Right lobe of liver (tissue), 6 donors: ENCODE results near the gene ADGRF1. TPM values are rescaled to one million over a fixed set of nuclear protein-coding genes. Genes with fewer than 3 reads are reported as not detected.
"Not testable (repeated sequence)": the region's sequence is repeated elsewhere in the genome, so short reads cannot be mapped to it uniquely, and the experiment has no call there.

Experiments used
- ATAC-seq, 4 donors: fragments of 200-7000 bp; cut with Tn5 transposase; one replicate each; pipeline ENCODE4 v1.9.1; 2020; ENCODE audit warnings: mild to moderate bottlenecking in 4 of 4, moderate library complexity in 4 of 4
- DNase-seq, 3 donors: peaks; one replicate each; pipeline ENCODE4 v3.0.0-alpha.2; 2020
- H3K27ac ChIP-seq, 3 donors: fragments of 200-600 bp; one replicate each; pipeline ENCODE4 v1.8.0; 2022
- H3K27me3 ChIP-seq, 2 donors: fragments of 200-600 bp; one replicate each; pipeline ENCODE4 v1.8.0; 2022
- H3K36me3 ChIP-seq, 4 donors: fragments of 200-600 bp; sonication (generic) in 1 of 4; one replicate each; pipeline versions ENCODE4 v1.5.1 to v1.8.0; 2017 to 2022; ENCODE audit warnings: control low read depth in 1 of 4
- H3K4me1 ChIP-seq, 4 donors: fragments of 200-600 bp; sonication (generic) in 1 of 4; one replicate each; pipeline versions ENCODE4 v1.5.1 to v1.8.0; 2017 to 2022; ENCODE audit warnings: control low read depth in 1 of 4
- H3K4me3 ChIP-seq, 3 donors: fragments of 200-600 bp; one replicate each; pipeline ENCODE4 v1.8.0; 2022
- H3K9me3 ChIP-seq, 4 donors: fragments of 200-600 bp; sonication (generic) in 1 of 4; one replicate each; pipeline versions ENCODE4 v1.5.1 to v1.8.0; 2017 to 2022; ENCODE audit warnings: control low read depth in 1 of 4
- CTCF ChIP-seq, 4 donors: fragments of 200-600 bp in 3 of 4; fragments of 450-650 bp in 1 of 4; IDR thresholded peaks; one replicate each; pipeline versions ENCODE4 v1.5.1 to v1.8.0; 2016 to 2022; ENCODE audit warnings: antibody characterized with exemption in 4 of 4, mild to moderate bottlenecking in 2 of 4
- POLR2A ChIP-seq: fragments of 450-650 bp; IDR thresholded peaks from one replicate; pipeline ENCODE4 v1.6.1; 2017; ENCODE audit warnings: antibody characterized with exemption, mild to moderate bottlenecking
- WGBS: methylation state at CpG from one replicate; pipeline ENCODE4 v1.1.6; 2018; ENCODE audit warnings: low coverage, low lambda C conversion rate; ENCODE audit not compliant: insufficient coverage; ENCODE audit errors: missing lambda C conversion rate; 5-methylcytosine and 5-hydroxymethylcytosine counted together
- intact Hi-C, 2 donors: fragments of 100-400 bp; cut with DNase I; formaldehyde crosslinking; loops; one replicate each; pipeline versions ENCODE4 v1.11.2 to v1.14.1; 2022
- long read RNA-seq: library from polyadenylated mRNA; unstranded; transcript quantifications from one replicate; pipeline ENCODE4 v2.0.0, GENCODE V29; 2019
- total RNA-seq, 6 experiments: library from RNA; depleted of rRNA in 2 of 6; stranded (reverse); fragments of >200 nt in 2 of 6; fragmentation: NEBNext Ultra II Directional in 3 of 6; extraction: Animal tissue kit (Norgen Biotek cat#: 25700) in 3 of 6; gene quantifications; one replicate each; pipeline versions ENCODE4 v1.1.0 to v1.2.4, GENCODE V29; 2016 to 2023
- donor health status: DM: no; HTN: yes; CAD: no.
- donor health status: DM: no; HTN: no; CAD: no.
- donor health status: DM: no; HTN: no; CAD: no.
- donor health status: DM: no; HTN: yes; CAD: no.
- donor health status: DM: no; HTN: yes; CAD: no.

The ADGRF1 gene
- not detected for total RNA-seq
- long read RNA-seq: 0 reads

- intact Hi-C loops: no loop called here
- no peaks in the 10 kb centered on the region for H3K9me3 ChIP-seq
- H3K4me1 ChIP-seq: no peaks in the 10 kb centered on the region
- ATAC-seq (no peak), DNase-seq (no peak)
- no peaks in the 10 kb centered on the region for H3K36me3 ChIP-seq
- WGBS: 40% methylated on average over 2 of the region's 3 CpGs
- no peak for TF ChIP-seq POLR2A
- no peak for TF ChIP-seq CTCF (IDR thresholded peaks at IDR 0.05)
- H3K27me3 ChIP-seq: no peaks in the 10 kb centered on the region
- H3K27ac ChIP-seq: no peak within 1 kb of the TSS
- no peak within 1 kb of the TSS for H3K4me3 ChIP-seq
Observed at GRCh38 chr6:47042275-47042791, at the start of gene ADGRF1. Gene ADGRF1 (minus strand): TSS chr6:47042332. CDS start chr6:47029061, 13,271 bp downstream.

DNA sequence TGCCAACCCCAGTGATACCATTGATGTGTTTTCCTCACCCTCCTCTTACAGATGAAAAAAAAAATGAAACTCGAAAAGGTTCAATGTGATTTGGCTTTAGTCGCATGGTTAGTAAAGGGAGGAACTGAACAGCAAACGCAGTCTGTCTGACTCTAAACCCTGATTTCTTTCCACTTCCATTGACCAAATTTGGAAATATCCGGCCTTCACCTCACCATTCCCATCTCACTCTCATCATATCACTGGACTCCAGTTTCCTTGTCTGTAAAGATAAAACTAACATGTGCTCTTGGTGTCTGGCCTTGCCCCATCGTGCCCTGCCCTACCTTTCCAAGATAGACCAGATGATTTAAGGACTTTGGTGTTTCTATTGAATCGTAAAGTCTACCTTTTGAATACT is 48.7 kb upstream of the ADGRF1 start:
- no peak for ATAC-seq
- intact Hi-C loops: no loop called here
- no peak overlapping the region for H3K4me3 ChIP-seq
- H3K9me3 ChIP-seq: no peaks in the 10 kb centered on the region
- no peaks in the 10 kb centered on the region for H3K36me3 ChIP-seq
- WGBS: 84% methylated on average over 6 of the region's 6 CpGs
- H3K27me3 ChIP-seq: no peaks in the 10 kb centered on the region
- TF ChIP-seq CTCF (IDR thresholded peaks at IDR 0.05): no peak
- TF ChIP-seq POLR2A: no peak
- no peak for DNase-seq
- H3K27ac ChIP-seq: no peak overlapping the region
- H3K4me1 ChIP-seq: no peaks in the 10 kb centered on the region

DNA sequence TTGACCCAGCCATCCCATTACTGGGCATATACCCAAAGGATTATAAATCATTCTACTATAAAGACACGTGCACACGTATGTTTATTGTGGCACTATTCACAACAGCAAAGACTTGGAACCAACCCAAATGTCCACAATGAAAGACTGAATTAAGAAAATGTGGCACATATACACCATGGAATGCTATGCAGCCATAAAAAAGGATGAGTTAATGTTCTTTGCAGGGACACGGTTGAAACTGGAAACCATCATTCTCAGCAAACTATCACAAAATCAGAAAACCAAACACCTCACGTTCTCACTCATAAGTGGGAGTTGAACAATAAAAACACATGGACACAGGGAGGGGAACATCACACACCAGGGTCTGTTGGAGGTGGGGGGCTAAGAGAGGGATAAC is 47.3 kb upstream of the ADGRF1 start:
- intact Hi-C loops, H3K27ac ChIP-seq, H3K4me3 ChIP-seq, DNase-seq, H3K4me1 ChIP-seq, H3K9me3 ChIP-seq, H3K36me3 ChIP-seq, H3K27me3 ChIP-seq, ATAC-seq: not testable (repeated sequence)
- WGBS: 86% methylated on average over 4 of the region's 4 CpGs

DNA sequence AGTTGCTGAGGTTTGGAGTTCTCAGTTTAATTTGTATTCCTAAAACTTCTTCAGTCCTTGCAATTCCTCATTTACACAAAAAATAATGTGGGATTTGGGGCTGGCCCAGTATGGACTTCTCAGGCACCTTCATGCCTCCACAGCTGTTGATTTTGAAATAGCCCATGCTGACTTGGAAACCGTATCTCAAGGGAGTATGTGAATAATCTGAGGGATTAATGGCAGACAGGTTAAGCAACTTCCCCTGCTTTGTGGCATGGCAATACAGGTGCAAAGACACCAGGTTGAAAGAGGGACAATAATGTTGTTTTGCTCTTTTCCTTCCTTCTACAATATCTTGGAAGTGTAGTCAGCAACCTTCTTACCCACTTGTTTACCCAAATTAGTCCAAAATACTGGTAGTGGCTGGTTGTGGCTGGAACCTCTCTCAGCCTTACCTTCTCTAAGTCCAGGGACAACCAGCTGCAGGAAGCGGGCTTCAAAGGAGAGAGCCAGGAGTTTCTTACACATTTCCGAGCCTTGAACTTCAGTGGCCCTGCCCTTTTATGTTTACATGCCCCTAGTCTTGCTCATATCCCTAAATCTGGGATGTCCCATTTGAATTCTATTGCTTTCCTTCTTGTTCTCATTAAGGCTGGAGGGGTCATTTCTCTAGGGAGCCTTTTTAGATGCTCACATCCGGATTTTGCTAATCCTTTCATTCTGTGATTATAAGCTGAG is 44.1 kb upstream of the ADGRF1 start:
- Histone ChIP-seq H3K27me3 (no peaks in the 10 kb centered on the region), H3K4me3 (no peak overlapping the region), H3K4me1 (peaks cover 0 to 3% (median 0%) of the 10 kb centered on the region in 4 donors), H3K27ac (no peak overlapping the region), H3K36me3 (no peaks in the 10 kb centered on the region), H3K9me3 (no peaks in the 10 kb centered on the region)
- 77% methylated on average over 4 of the region's 4 CpGs for WGBS
- TF ChIP-seq CTCF (IDR thresholded peaks at IDR 0.05) (no peak), POLR2A (no peak)
- ATAC-seq (no peak), DNase-seq (no peak)
- intact Hi-C loops: no loop called here

DNA sequence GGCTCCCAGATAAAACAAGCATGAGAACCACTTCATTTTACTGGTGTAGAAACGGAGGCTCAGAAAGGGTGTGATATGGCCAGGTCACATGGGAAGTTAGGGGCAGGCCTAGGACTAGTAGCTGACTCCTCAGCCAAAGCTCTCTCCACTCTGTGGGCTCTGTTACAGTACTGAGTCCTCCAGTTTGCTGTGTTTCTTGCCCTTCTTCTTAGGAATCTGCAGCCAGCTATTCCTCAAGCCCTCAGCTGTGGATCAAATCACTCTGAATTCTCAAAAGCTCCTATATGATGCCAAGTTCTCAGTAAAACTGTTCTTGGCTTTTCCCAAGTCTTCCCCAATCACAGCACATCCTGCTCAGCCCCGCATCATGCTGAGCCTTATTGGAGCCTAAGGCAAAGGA is 42.5 kb upstream of the ADGRF1 start:
- no peaks in the 10 kb centered on the region for H3K36me3 ChIP-seq
- H3K4me1 ChIP-seq: peaks cover 0 to 3% (median 0%) of the 10 kb centered on the region in 4 donors
- H3K4me3 ChIP-seq: no peak overlapping the region
- WGBS: 100% methylated on average over 1 of the region's 2 CpGs
- H3K27me3 ChIP-seq: no peaks in the 10 kb centered on the region
- intact Hi-C loops: no loop called here
- H3K9me3 ChIP-seq: no peaks in the 10 kb centered on the region
- ATAC-seq: peak in 1 of 4 donors; percentile 15
- no peak for TF ChIP-seq POLR2A
- TF ChIP-seq CTCF (IDR thresholded peaks at IDR 0.05): no peak
- no peak for DNase-seq
- H3K27ac ChIP-seq: no peak overlapping the region
